HCT116 (cell line): ENCODE data around the gene YWHAG. TPM values are rescaled to one million over a fixed set of nuclear protein-coding genes. Genes with fewer than 3 reads are reported as not detected.
"Not testable (repeated sequence)": the region's sequence is repeated elsewhere in the genome, so short reads cannot be mapped to it uniquely, and the experiment has no call there.

Experiments
- ATAC-seq: fragments of 200-7000 bp; cut with Tn5 transposase; 2 replicates; pipeline ENCODE4 v1.9.1; 2020; ENCODE audit warnings: mild to moderate bottlenecking, moderate library complexity
- BruUV-seq: library from RNA; stranded (reverse); fragments of 400-500 nt; replicated peaks from 2 replicates; lab custom pipeline; 2021; lab: Mats Ljungman, UMichigan
- CTCF ChIA-PET: fragments of 300-600 bp; sonication (Branson Sonifier 250); formaldehyde crosslinking; loops from one replicate; lab custom pipeline; 2021; ENCODE audit warnings: antibody characterized with exemption; lab: Charles Lee
- POLR2A ChIA-PET: fragments of 300-600, 350-600 bp; sonication (Branson Sonifier 250); formaldehyde crosslinking; loops from one replicate; lab custom pipeline; 2021; ENCODE audit warnings: antibody characterized with exemption; lab: Charles Lee
- RAD21 ChIA-PET, 2 experiments: fragments of 300-600 bp; sonication (Branson Sonifier 250); formaldehyde crosslinking; loops; one replicate each; lab custom pipeline; 2023; ENCODE audit warnings: low total read pairs in 2 of 2; ENCODE audit not compliant: uncharacterized antibody in 2 of 2, unreplicated experiment in 2 of 2, low non-redundant PET in 1 of 2; lab: Charles Lee
- DNase-seq: peaks from one replicate; pipeline ENCODE4 v3.0.0-alpha.2; 2010; ENCODE audit warnings: low read depth, low spot score
- H2AFZ ChIP-seq: fragments of 200-600 bp; shearing (Covaris generic), sonication (generic); 2 replicates; pipeline ENCODE4 v1.6.1; 2017; ENCODE audit warnings: low read depth, mixed run types, mixed read lengths, antibody characterized with exemption, low read length; ENCODE audit not compliant: poor library complexity, severe bottlenecking
- H3K27ac ChIP-seq: 2 replicates; pipeline ENCODE4 v1.5.1; 2012; ENCODE audit warnings: low read depth, low read length
- H3K27me3 ChIP-seq: fragments of 200-600 bp; sonication (generic); 2 replicates; pipeline ENCODE4 v1.6.1; 2016; ENCODE audit warnings: mixed run types, low read length, mixed read lengths; ENCODE audit not compliant: insufficient read depth
- H3K36me3 ChIP-seq, 2 experiments: fragments of 200-500 bp in 1 of 2; fragments of 200-600 bp in 1 of 2; sonication (Bioruptor generic) in 1 of 2; sonication (generic) in 1 of 2; 2 replicates each; pipeline versions ENCODE4 v1.5.1 to v1.6.1; 2014 to 2016; ENCODE audit warnings: low read length in 2 of 2, inconsistent platforms in 1 of 2, mixed read lengths in 1 of 2, mixed run types in 1 of 2; ENCODE audit not compliant: insufficient read depth in 2 of 2, control insufficient read depth in 1 of 2
- H3K4me1 ChIP-seq, 2 experiments: fragments of 200-600 bp in 1 of 2; sonication (generic) in 1 of 2; 2 replicates each; pipeline versions ENCODE4 v1.5.1 to v1.6.1; 2012 to 2017; ENCODE audit warnings: low read length in 2 of 2, inconsistent platforms in 1 of 2, mild to moderate bottlenecking in 1 of 2, mixed read lengths in 1 of 2, mixed run types in 1 of 2, moderate library complexity in 1 of 2; ENCODE audit not compliant: insufficient read depth in 2 of 2, control insufficient read depth in 1 of 2
- H3K4me2 ChIP-seq: fragments of 200-600 bp; sonication (generic); 2 replicates; pipeline ENCODE4 v1.6.1; 2017; ENCODE audit warnings: mixed run types, low read length, mixed read lengths
- H3K4me3 ChIP-seq, 2 experiments: fragments of 200-600 bp in 1 of 2; sonication (generic) in 1 of 2; replicated peaks in 1 of 2; 2 replicates each; pipeline ENCODE4 v1.5.1; 2011 to 2016; ENCODE audit warnings: low read length in 2 of 2, control low read depth in 1 of 2, low read depth in 1 of 2, mild to moderate bottlenecking in 1 of 2, mixed read lengths in 1 of 2, mixed run types in 1 of 2
- H3K79me2 ChIP-seq: fragments of 200-600 bp; sonication (generic); 2 replicates; pipeline ENCODE4 v1.6.1; 2017; ENCODE audit warnings: mild to moderate bottlenecking, mixed run types, low read length, moderate library complexity, mixed read lengths; ENCODE audit not compliant: insufficient read depth
- H3K9ac ChIP-seq: fragments of 200-600 bp; sonication (generic); 2 replicates; pipeline ENCODE4 v1.6.1; 2016; ENCODE audit warnings: low read length, mixed read lengths
- H3K9me2 ChIP-seq: fragments of 200-600 bp; sonication (generic), shearing (Covaris generic); 2 replicates; pipeline ENCODE4 v1.6.1; 2017; ENCODE audit warnings: mixed run types, mild to moderate bottlenecking, moderate library complexity; ENCODE audit not compliant: insufficient read depth
- H3K9me3 ChIP-seq, 2 experiments: fragments of 200-500 bp in 1 of 2; fragments of 200-600 bp in 1 of 2; sonication (Bioruptor generic) in 1 of 2; sonication (generic) in 1 of 2; 2 replicates each; pipeline ENCODE4 v1.6.1; 2014 to 2017; ENCODE audit warnings: low read length in 2 of 2, mixed read lengths in 2 of 2, inconsistent platforms in 1 of 2, low read depth in 1 of 2, mild to moderate bottlenecking in 1 of 2, mixed run types in 1 of 2, moderate library complexity in 1 of 2; ENCODE audit not compliant: control insufficient read depth in 1 of 2, insufficient read depth in 1 of 2
- H4K20me1 ChIP-seq: fragments of 200-600 bp; sonication (generic), shearing (Covaris generic); 2 replicates; pipeline ENCODE4 v1.6.1; 2017; ENCODE audit warnings: mixed run types, mild to moderate bottlenecking, moderate library complexity; ENCODE audit not compliant: insufficient read depth
- ATF3 ChIP-seq: IDR thresholded peaks from 2 replicates; pipeline ENCODE4 v1.6.1; 2012
- CBX3 ChIP-seq: IDR thresholded peaks from 2 replicates; pipeline ENCODE4 v1.6.1; 2012; ENCODE audit warnings: low read depth
- ELF1 ChIP-seq: IDR thresholded peaks from 2 replicates; pipeline ENCODE4 v1.6.1; 2012; ENCODE audit warnings: low read depth, borderline replicate concordance
- EZH2 ChIP-seq: fragments of 200-600 bp; sonication (generic); IDR thresholded peaks from 2 replicates; pipeline ENCODE4 v1.6.1; 2017; ENCODE audit warnings: antibody characterized with exemption, mixed run types
- POLR2AphosphoS5 ChIP-seq: IDR thresholded peaks from 2 replicates; pipeline ENCODE4 v1.6.1; 2011; ENCODE audit warnings: mild to moderate bottlenecking, low read depth, low read length, moderate library complexity
- intact Hi-C: fragments of 100-400 bp; cut with micrococcal nuclease; formaldehyde crosslinking; loops from 2 replicates; pipeline ENCODE4 v1.10.0; 2022
- total RNA-seq: library from RNA; stranded (reverse); gene quantifications from one replicate; pipeline ENCODE4 v1.2.1, GENCODE V29; 2021; ENCODE audit not compliant: unreplicated experiment
- TF ChIP-seq, protein P1 (sequence below): IDR thresholded peaks from 2 replicates; pipeline ENCODE4 v1.6.1; 2011; ENCODE audit warnings: mild to moderate bottlenecking, low read length, moderate library complexity; ENCODE audit not compliant: insufficient replicate concordance; ENCODE audit errors: extremely low read depth

Gene YWHAG
- total RNA-seq, 1 experiment from 2014 or later, result 170 TPM

GRCh38 chr7:76308874-76309273 lies 49.9 kb downstream of the YWHAG start:
- POLR2A ChIA-PET, result interaction anchor here (2.3 kb wide), 1 partner anchor 18 kb away, joined by 6 read pairs; no protein-coding TSS in a partner anchor
- CTCF ChIA-PET, result interaction anchor here (0.9 kb wide), 1 partner anchor 18 kb away, joined by 3 read pairs; no protein-coding TSS in a partner anchor

GRCh38 chr7:76304888-76305375 lies 53.9 kb downstream of the YWHAG start:
- Histone ChIP-seq H3K4me3 (no peak overlapping the region), H2AFZ (no peak overlapping the region), H3K36me3 (peaks cover 2 to 8% of the 10 kb centered on the region in 2 experiments; a peak in 1 of 4 replicates), H3K27ac (peak overlapping the region; percentile 95; the same call in 1 of the 2 replicates), H3K4me1 (peaks cover 34 to 55% of the 10 kb centered on the region in 2 experiments), H3K9me2 (no peaks in the 10 kb centered on the region), H3K79me2 (peaks cover 13% of the 10 kb centered on the region; the same call in 1 of the 2 replicates), H3K27me3 (no peaks in the 10 kb centered on the region), H3K9ac (no peak overlapping the region), H3K4me2 (0 out of 2 replicates have a peak overlapping the region, but pooled peaks have one; percentile 97), H4K20me1 (no peaks in the 10 kb centered on the region), H3K9me3 (no peaks in the 10 kb centered on the region)
- ChIA-PET POLR2A (interaction anchor here (0.6 to 1.5 kb wide), 3 partner anchors 13 to 139 kb away, joined by 3 to 8 read pairs (median 3); no protein-coding TSS in a partner anchor), RAD21 (no interaction called here), CTCF (interaction anchor here (0.9 to 1.0 kb wide), 2 partner anchors 9 to 14 kb away, joined by 3 to 5 read pairs; no protein-coding TSS in a partner anchor)
- intact Hi-C loops, result no loop called here
- DNase-seq (no peak), ATAC-seq (no peak)
- TF ChIP-seq ELF1, result no peak
- TF ChIP-seq CBX3, result no peak
- peak; percentile 55; the same call in 1 of the 2 replicates for TF ChIP-seq POLR2AphosphoS5
- TF ChIP-seq EZH2, result no peak
- no peak for TF ChIP-seq ATF3
- TF ChIP-seq, protein P1, sequence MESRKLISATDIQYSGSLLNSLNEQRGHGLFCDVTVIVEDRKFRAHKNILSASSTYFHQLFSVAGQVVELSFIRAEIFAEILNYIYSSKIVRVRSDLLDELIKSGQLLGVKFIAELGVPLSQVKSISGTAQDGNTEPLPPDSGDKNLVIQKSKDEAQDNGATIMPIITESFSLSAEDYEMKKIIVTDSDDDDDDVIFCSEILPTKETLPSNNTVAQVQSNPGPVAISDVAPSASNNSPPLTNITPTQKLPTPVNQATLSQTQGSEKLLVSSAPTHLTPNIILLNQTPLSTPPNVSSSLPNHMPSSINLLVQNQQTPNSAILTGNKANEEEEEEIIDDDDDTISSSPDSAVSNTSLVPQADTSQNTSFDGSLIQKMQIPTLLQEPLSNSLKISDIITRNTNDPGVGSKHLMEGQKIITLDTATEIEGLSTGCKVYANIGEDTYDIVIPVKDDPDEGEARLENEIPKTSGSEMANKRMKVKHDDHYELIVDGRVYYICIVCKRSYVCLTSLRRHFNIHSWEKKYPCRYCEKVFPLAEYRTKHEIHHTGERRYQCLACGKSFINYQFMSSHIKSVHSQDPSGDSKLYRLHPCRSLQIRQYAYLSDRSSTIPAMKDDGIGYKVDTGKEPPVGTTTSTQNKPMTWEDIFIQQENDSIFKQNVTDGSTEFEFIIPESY, result no peak
- BruUV-seq, result no TSS peak

More at GRCh38 chr7:76308874-76309273, 49.9 kb downstream of the YWHAG start:
- H2AFZ ChIP-seq, H3K4me2 ChIP-seq, H3K9ac ChIP-seq, BruUV-seq, H3K27ac ChIP-seq, H3K79me2 ChIP-seq, H3K27me3 ChIP-seq, H3K36me3 ChIP-seq, H3K9me2 ChIP-seq, ATAC-seq, H4K20me1 ChIP-seq, H3K9me3 ChIP-seq, intact Hi-C loops, DNase-seq, H3K4me3 ChIP-seq: not testable (repeated sequence)
- H3K4me1 ChIP-seq, result peaks cover 31 to 46% of the 10 kb centered on the region in 2 experiments
- RAD21 ChIA-PET, result interaction anchor here in 1 of 2 experiments (1.4 kb wide), 1 partner anchor 18 kb away, joined by 3 read pairs; no protein-coding TSS in a partner anchor
